Activated CD4-positive, alpha-beta T cell treated with anti-CD3 and anti-CD28 coated beads for 36 hours (primary cell): ENCODE results near the gene TMEM43. TPM values are rescaled to one million over a fixed set of nuclear protein-coding genes. Genes with fewer than 3 reads are reported as not detected.
A peak's percentile ranks its signal among the peaks of the same experiment; 100 is the strongest.

Experiments
- ATAC-seq: fragments of 200-7000 bp; cut with Tn5 transposase; one replicate; pipeline ENCODE4 v1.10.0; 2021; ENCODE audit warnings: mild to moderate bottlenecking, moderate library complexity
- CTCF ChIA-PET: fragments of 350-600 bp; sonication (Branson Sonifier 250); formaldehyde crosslinking; loops from one replicate; lab custom pipeline; 2021; ENCODE audit warnings: antibody characterized with exemption; lab: Charles Lee
- POLR2A ChIA-PET: fragments of 350-600 bp; sonication (Branson Sonifier 250); formaldehyde crosslinking; loops from one replicate; lab custom pipeline; 2021; ENCODE audit warnings: antibody characterized with exemption, inconsistent platforms; lab: Charles Lee
- DNase-seq: peaks from one replicate; pipeline ENCODE4 v3.0.0-alpha.2; 2020
- H3K27ac Mint-ChIP-seq: one replicate; pipeline ENCODE4 v1.8.0; 2021; ENCODE audit warnings: mixed read lengths
- H3K27me3 Mint-ChIP-seq: one replicate; pipeline ENCODE4 v1.8.0; 2021; ENCODE audit warnings: mixed read lengths
- H3K36me3 Mint-ChIP-seq: one replicate; pipeline ENCODE4 v1.8.0; 2021; ENCODE audit warnings: low read depth, mixed read lengths
- H3K4me1 Mint-ChIP-seq: one replicate; pipeline ENCODE4 v1.8.0; 2021; ENCODE audit warnings: mixed read lengths
- H3K4me3 Mint-ChIP-seq: one replicate; pipeline ENCODE4 v1.8.0; 2021; ENCODE audit warnings: mild to moderate bottlenecking, moderate library complexity, mixed read lengths
- H3K9me3 Mint-ChIP-seq: one replicate; pipeline ENCODE4 v1.8.0; 2021; ENCODE audit warnings: low read depth, mixed read lengths
- intact Hi-C, 2 experiments: fragments of 100-400 bp; cut with DNase I in 1 of 2; cut with micrococcal nuclease in 1 of 2; formaldehyde crosslinking; loops; one replicate each; pipeline versions ENCODE4 v1.14.2 to v1.15.1; 2022 to 2024; cut with DNase I, micrococcal nuclease
- total RNA-seq, 2 experiments: library from RNA; stranded (reverse); gene quantifications; one replicate each; pipeline ENCODE4 v1.2.3, GENCODE V29; 2021

Gene TMEM43
- total RNA-seq, 2 experiments from 2014 or later, result 28.3 to 28.5 TPM

DNA sequence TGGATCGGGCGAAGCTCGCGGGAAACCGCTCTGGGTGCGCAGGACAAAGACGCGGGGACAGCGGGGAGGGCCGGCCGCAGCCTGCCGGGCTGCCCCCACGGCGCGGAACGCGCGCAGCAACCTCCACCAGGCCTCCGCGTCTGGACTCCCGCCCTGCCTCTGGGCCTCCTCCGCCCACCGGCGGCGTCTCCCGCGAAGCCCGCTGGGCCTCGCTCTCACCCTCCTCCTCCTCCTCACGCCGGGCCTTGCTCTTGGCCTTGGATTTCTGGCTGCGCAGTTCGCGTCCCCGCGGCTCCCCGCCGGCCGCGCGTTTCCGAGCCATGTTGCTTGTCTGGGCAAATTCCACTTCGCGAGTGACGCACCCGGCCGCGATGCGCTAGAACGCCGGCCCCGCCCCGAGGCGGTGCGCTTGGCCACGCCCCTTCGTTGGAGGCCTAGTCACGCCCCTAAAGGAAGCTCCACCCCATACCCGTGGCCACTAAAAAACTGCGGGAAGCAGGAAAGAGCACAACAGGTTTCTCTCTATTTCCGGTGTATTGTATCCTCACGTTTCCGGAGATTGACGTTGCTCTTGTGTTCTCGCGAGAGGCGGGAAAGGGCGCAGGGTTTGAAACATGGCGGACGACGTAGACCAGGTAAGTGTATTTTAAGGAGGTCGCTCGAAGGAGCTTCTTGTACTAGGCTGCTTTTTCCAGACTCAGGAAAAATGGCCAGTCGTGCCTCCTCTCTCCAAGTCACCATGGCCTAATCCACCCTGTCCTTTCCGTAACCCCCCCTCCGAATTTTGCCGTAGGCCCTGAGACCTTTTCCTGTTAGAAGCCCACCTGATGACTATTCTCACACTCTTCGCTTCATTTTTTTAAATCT, 53.6 kb downstream of the TMEM43 start, which contains the start of the genes LSM3 and XPC:
Gene LSM3 (plus strand): TSS at position 571 of the 867 bp plus-strand sequence. CDS start 44 bp downstream, at position 615.
Gene XPC (minus strand): TSS at position 355 of the 867 bp plus-strand sequence. CDS start 33 bp downstream, at position 322.
- peaks cover 64% of the 10 kb centered on the region for H3K4me1 Mint-ChIP-seq

DNA sequence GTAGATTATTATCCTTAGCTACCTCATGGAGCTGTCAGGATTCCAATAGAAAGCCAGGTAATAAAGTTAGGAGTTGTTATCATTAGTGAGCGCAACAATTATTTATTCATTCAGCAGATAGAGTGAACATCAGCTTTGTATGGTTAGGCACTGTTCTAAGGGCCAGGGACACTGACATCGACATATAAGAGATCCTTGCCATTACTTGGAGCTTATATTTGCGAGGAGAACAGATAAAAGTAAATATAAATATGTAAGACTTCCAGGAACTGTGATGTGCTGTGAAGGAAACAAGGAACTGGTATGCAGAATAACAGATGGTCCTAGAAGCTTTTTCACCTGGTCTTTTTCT, 54.2 kb downstream of the TMEM43 start:
- Mint-ChIP-seq H3K36me3 (peaks cover 22% of the 10 kb centered on the region), H3K4me3 (peak overlapping the region; percentile 79), H3K4me1 (peaks cover 64% of the 10 kb centered on the region), H3K27me3 (no peaks in the 10 kb centered on the region), H3K27ac (peak overlapping the region; percentile 94), H3K9me3 (no peaks in the 10 kb centered on the region)
- no peak for DNase-seq
- intact Hi-C loops, result loop anchor here (2.0 to 10.0 kb wide), 8 partner anchors 698 to 1987 kb away; partner anchors contain the start of genes BTD (in 1 of the 2), HACL1 (in 1 of the 2), HDAC11 (in 1 of the 2) and MKRN2 (in 1 of the 2)
- no peak for ATAC-seq
- CTCF ChIA-PET, result interaction anchor here (0.7 to 2.8 kb wide), 8 partner anchors 22 to 495 kb away, joined by 3 to 13 read pairs (median 4); partner anchors contain the start of genes CHCHD4 and TMEM43
- POLR2A ChIA-PET, result interaction anchor here (0.6 to 3.9 kb wide), 11 partner anchors 9 to 768 kb away, joined by 3 to 34 read pairs (median 4); partner anchors contain the start of genes CCDC174, CHCHD4 and TMEM43

More for the DNA sequence above, 53.6 kb downstream of the TMEM43 start, which contains the start of the genes LSM3 and XPC:
- ChIA-PET CTCF (interaction anchor here (0.6 to 2.8 kb wide), 7 partner anchors 25 to 289 kb away, joined by 3 to 13 read pairs (median 4); partner anchors contain the start of genes CHCHD4 and TMEM43), POLR2A (interaction anchor here (0.6 to 3.9 kb wide), 12 partner anchors 8 to 768 kb away, joined by 3 to 34 read pairs (median 4); partner anchors contain the start of genes CCDC174, CHCHD4, SLC6A6 and TMEM43)
- intact Hi-C loops, result loop anchor here (1.0 to 10.0 kb wide), 15 partner anchors 34 to 1986 kb away; partner anchors contain the start of genes CCDC174 (in 2 of the 2), CHCHD4 (in 2 of the 2), BTD (in 1 of the 2) and HACL1 (in 1 of the 2)
- ATAC-seq (peak; percentile 93), DNase-seq (peak; percentile 98)
- H3K4me3 Mint-ChIP-seq, result peak within 1 kb of the TSS; percentile 79
- H3K9me3 Mint-ChIP-seq, result no peaks in the 10 kb centered on the region
- H3K36me3 Mint-ChIP-seq, result peaks cover 16% of the 10 kb centered on the region
- H3K27ac Mint-ChIP-seq, result peak within 1 kb of the TSS; percentile 94
- H3K27me3 Mint-ChIP-seq, result no peaks in the 10 kb centered on the region

DNA sequence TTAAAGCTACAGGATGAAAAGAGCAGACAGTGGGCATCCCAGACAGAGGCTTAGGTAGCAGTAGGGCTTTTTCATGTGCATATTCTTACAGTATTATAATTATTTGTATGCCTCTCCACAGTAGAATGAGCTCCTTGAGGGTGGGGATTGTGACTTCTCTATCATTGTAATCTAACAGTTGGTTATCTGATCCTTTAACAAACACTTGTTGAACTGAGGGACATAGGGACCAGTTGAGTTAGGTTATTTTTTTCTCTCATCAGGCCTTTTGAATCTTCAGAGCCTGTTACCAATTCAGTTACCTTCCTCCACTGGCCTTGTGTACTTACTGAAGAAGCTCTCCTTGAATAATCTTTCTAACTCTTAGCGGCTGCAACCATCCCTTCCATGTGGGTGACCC, 54.9 kb downstream of the TMEM43 start:
- DNase-seq, result no peak
- no peaks in the 10 kb centered on the region for H3K9me3 Mint-ChIP-seq
- peaks cover 58% of the 10 kb centered on the region for H3K4me1 Mint-ChIP-seq
- H3K36me3 Mint-ChIP-seq, result peaks cover 23% of the 10 kb centered on the region
- no peak for ATAC-seq
- peak overlapping the region; percentile 94 for H3K27ac Mint-ChIP-seq
- ChIA-PET CTCF (interaction anchor here (0.9 to 2.8 kb wide), 4 partner anchors 22 to 494 kb away, joined by 3 to 13 read pairs (median 6); no protein-coding TSS in a partner anchor), POLR2A (interaction anchor here (1.9 to 3.9 kb wide), 2 partner anchors 9 to 55 kb away, joined by 8 to 34 read pairs; partner anchors contain the start of genes CHCHD4 and TMEM43)
- intact Hi-C loops, result loop anchor here (2.0 to 10.0 kb wide), 8 partner anchors 699 to 1987 kb away; partner anchors contain the start of genes BTD (in 1 of the 2), HACL1 (in 1 of the 2), HDAC11 (in 1 of the 2) and MKRN2 (in 1 of the 2)
- H3K4me3 Mint-ChIP-seq, result peak overlapping the region; percentile 79
- no peaks in the 10 kb centered on the region for H3K27me3 Mint-ChIP-seq

DNA sequence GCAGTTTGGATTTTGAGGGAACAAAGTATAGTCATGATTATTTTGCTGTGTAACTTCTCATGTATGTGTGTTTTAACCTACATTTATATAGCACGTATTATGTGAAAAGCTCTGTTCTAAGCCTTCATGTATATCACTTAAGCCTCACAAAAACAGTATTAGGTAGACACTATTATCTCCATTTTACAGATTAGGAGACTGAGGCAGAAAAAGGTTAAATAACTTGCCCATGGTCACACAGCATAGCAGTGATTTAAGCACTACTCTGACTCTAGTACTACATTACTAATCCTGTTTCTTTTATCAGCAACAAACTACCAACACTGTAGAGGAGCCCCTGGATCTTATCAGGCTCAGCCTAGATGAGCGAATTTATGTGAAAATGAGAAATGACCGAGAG, 56.4 kb downstream of the TMEM43 start:
- Mint-ChIP-seq H3K9me3 (no peaks in the 10 kb centered on the region), H3K4me1 (peaks cover 46% of the 10 kb centered on the region), H3K36me3 (peaks cover 30% of the 10 kb centered on the region), H3K4me3 (no peak overlapping the region), H3K27ac (no peak overlapping the region), H3K27me3 (no peaks in the 10 kb centered on the region)
- intact Hi-C loops, result no loop called here
- POLR2A ChIA-PET, result interaction anchor here (0.6 kb wide), 1 partner anchor 533 kb away, joined by 3 read pairs; no protein-coding TSS in a partner anchor
- DNase-seq (no peak), ATAC-seq (no peak)
- CTCF ChIA-PET, result interaction anchor here (0.6 kb wide), 1 partner anchor 11 kb away, joined by 3 read pairs; no protein-coding TSS in a partner anchor

DNA sequence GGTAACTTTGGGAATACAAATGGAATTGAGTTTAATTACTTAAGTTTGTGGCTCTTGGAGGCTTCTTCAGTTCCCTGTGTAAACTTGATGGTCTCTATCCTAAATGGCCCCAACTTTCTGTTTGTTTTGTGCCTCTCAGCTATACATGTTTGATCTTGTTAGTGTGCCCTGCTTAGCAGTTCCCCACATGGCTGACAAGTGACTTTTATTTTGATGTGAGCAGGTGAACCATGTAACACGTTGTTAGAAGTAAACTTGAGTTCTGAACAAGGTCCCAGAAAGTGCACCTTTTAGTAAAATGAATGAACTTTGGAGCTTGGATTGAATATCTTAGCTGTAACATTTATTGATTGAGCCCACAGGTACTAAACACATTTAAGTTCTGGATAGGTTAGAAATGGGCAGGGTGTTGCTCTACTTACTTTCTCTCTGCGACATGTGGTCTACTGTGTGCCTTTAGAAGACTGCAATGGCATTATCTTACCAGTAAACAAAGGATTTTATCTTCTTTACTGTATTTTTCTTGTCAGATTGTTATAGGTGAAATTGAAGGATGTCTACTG, 58.2 kb downstream of the TMEM43 start:
- ATAC-seq (no peak), DNase-seq (no peak)
- Mint-ChIP-seq H3K4me1 (peaks cover 40% of the 10 kb centered on the region), H3K9me3 (no peaks in the 10 kb centered on the region), H3K4me3 (no peak overlapping the region), H3K27me3 (no peaks in the 10 kb centered on the region), H3K36me3 (peaks cover 41% of the 10 kb centered on the region), H3K27ac (no peak overlapping the region)
- CTCF ChIA-PET, result interaction anchor here (1.5 kb wide), 1 partner anchor 20 kb away, joined by 7 read pairs; no protein-coding TSS in a partner anchor
- intact Hi-C loops, result no loop called here
- POLR2A ChIA-PET, result no interaction called here

DNA sequence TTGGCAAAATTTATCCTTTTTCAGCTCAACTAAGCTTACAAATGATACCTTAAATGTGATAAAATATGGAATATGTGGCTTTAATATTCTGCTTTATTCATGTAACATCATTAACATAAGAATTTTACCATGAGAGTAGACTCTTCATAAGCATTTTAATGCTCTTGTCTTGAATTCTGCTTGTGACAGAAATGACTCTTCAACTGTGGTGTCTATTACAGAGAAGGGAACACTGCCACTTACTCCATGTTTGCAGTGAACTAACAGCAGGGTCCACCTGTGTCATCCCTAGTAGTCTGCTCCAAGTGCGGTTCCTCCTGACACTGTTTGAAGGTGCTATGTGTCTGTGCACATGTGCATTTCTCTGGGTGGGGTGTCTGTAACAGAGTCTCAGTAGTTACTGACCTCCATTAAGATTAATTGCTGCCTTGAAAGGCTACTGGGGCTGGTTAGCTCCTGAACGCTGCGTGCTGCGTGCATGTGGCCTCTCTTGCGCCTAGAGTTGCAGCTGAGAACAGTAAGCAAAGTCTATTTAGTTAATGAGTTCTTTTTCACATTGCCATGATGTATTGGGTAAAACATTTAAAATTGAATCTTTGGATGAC, 62.1 kb downstream of the TMEM43 start:
- H3K9me3 Mint-ChIP-seq, result peaks cover 7% of the 10 kb centered on the region
- no peak for DNase-seq
- CTCF ChIA-PET, result interaction anchor here (1.5 kb wide), 1 partner anchor 10 kb away, joined by 5 read pairs; no protein-coding TSS in a partner anchor
- H3K4me1 Mint-ChIP-seq, result peaks cover 59% of the 10 kb centered on the region
- POLR2A ChIA-PET, result no interaction called here
- no peak overlapping the region for H3K27ac Mint-ChIP-seq
- ATAC-seq, result no peak
- no peaks in the 10 kb centered on the region for H3K27me3 Mint-ChIP-seq
- H3K36me3 Mint-ChIP-seq, result peaks cover 70% of the 10 kb centered on the region
- intact Hi-C loops, result no loop called here
- H3K4me3 Mint-ChIP-seq, result no peak overlapping the region

DNA sequence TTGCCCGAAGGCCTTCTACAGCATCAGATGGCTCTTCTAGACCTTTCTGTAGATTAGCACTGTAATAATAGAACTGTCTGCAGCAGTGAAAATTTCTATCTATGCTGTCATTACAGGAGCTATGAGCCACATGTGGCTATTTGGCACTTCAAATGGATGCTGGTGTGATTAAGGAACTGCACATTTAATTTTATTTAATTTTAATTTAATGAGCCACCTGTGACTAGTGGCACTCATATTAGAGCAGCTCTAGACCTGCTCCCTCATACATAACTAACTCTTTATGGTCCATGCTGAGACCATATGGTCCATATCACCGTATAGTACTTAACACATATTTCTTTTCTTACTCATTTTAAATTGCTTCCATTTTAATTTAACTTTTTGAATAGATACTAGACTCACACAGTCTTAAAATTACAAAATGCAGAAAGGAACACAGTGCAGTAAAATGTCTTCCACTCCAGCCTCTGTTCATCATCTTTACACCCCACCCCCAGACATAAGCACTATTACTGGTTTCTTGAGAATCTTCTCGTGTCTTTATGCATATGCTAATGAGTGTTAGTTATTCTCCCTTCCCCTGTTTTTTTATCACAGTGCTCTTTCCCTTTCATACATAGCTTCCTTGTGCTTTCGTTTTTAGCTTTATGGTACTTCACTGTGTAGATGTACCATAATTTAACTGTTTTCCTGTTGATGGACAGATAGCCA, 63.3 kb downstream of the TMEM43 start:
- Mint-ChIP-seq H3K9me3 (peaks cover 7% of the 10 kb centered on the region), H3K4me1 (peaks cover 60% of the 10 kb centered on the region), H3K27me3 (no peaks in the 10 kb centered on the region), H3K4me3 (no peak overlapping the region), H3K36me3 (peaks cover 62% of the 10 kb centered on the region), H3K27ac (no peak overlapping the region)
- ATAC-seq (peak; percentile 89), DNase-seq (no peak)
- ChIA-PET CTCF (interaction anchor here (1.5 kb wide), 1 partner anchor 9 kb away, joined by 5 read pairs; no protein-coding TSS in a partner anchor), POLR2A (interaction anchor here (1.0 kb wide), 1 partner anchor 9 kb away, joined by 8 read pairs; the partner anchor contains the start of genes LSM3 and XPC)
- intact Hi-C loops, result no loop called here

Other genes with a start within 250 kb of the TMEM43 start
- under 1 TPM; 0.11 to 0.39 TPM for gene WNT7A, start 245.0 kb upstream of the TMEM43 start, total RNA-seq
- gene CHCHD4, start 182 bp upstream of the TMEM43 start, total RNA-seq, result 10 to 100 TPM; 23.3 TPM
- gene XPC, start 53.5 kb downstream of the TMEM43 start, total RNA-seq, result 10 to 100 TPM; 24.3 to 24.7 TPM
- gene LSM3, start 53.8 kb downstream of the TMEM43 start, total RNA-seq, result 10 to 100 TPM; 23.0 to 30.2 TPM